Neutrophil (primary cell): ENCODE results near the gene SUPT3H.

ENCODE experiments used
- H3K27ac ChIP-seq: fragments of 200-600 bp; sonication (generic); 2 replicates; pipeline ENCODE4 v1.5.1; 2016; ENCODE audit warnings: mild to moderate bottlenecking, moderate library complexity
- H3K27me3 ChIP-seq: fragments of 200-600 bp; sonication (generic); 2 replicates; pipeline ENCODE4 v1.6.0; 2016; ENCODE audit warnings: mild to moderate bottlenecking
- H3K36me3 ChIP-seq: fragments of 200-600 bp; sonication (generic); 2 replicates; pipeline ENCODE4 v1.5.1; 2017
- H3K4me1 ChIP-seq, 2 experiments: fragments of 200-600 bp in 1 of 2; sonication (generic) in 1 of 2; 1 replicate in 1 of 2; 2 replicates in 1 of 2; pipeline versions ENCODE4 v1.5.1 to v1.6.1; 2013 to 2016; ENCODE audit warnings: low read depth in 1 of 2, low read length in 1 of 2, mild to moderate bottlenecking in 1 of 2, moderate library complexity in 1 of 2; ENCODE audit not compliant: control insufficient read depth in 1 of 2, insufficient read depth in 1 of 2
- H3K4me3 ChIP-seq, 2 experiments: fragments of 200-600 bp in 1 of 2; sonication (generic) in 1 of 2; 1 replicate in 1 of 2; 2 replicates in 1 of 2; pipeline ENCODE4 v1.5.1; 2013 to 2016; ENCODE audit warnings: low read depth in 1 of 2, low read length in 1 of 2, mild to moderate bottlenecking in 1 of 2, moderate library complexity in 1 of 2
- H3K9me3 ChIP-seq: fragments of 200-600 bp; sonication (generic); 2 replicates; pipeline ENCODE4 v1.5.1; 2016
- CTCF ChIP-seq: fragments of 200-600 bp; sonication (generic); IDR thresholded peaks from 2 replicates; pipeline ENCODE4 v1.5.1; 2016; ENCODE audit warnings: antibody characterized with exemption

SUPT3H gene

DNA sequence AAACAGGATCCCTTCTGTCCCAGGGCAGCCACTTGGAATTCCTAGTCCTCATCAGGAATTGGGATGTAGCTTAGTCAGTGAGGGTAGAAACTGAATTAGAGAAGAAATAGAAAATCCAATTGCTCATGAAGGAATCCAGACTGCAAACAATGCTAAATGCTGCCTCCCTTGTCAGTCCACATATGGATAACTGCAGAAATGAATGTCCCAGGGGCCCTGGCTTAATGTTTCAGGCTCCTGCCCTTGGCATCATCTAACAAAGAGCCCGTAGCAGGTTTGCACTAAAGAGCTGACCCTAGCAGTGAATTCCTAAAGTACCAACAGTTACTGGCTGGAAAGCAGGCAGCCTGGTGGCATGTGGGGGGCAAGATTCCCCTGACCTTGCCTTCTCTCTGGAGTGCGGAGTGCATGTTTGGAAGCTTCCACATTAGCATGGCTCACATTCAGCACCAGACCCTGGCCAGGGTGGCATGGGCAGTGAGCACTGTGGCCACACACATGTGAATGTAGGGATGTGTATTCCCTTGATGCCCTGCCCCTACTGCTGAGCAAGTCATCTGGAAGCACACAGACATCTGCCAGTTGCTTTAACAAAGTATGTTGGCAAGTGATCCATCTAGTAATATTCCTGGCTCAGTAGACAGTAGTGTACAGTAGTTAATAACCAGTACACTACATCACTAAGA is 595.7 kb downstream of the SUPT3H start:
- Histone ChIP-seq H3K27ac (no peak overlapping the region), H3K27me3 (no peaks in the 10 kb centered on the region), H3K4me1 (no peaks in the 10 kb centered on the region), H3K9me3 (no peaks in the 10 kb centered on the region), H3K4me3 (no peak overlapping the region), H3K36me3 (no peaks in the 10 kb centered on the region)
- TF ChIP-seq CTCF = no peak

- no peak for TF ChIP-seq CTCF
- Histone ChIP-seq H3K9me3 (no peaks in the 10 kb centered on the region), H3K36me3 (no peaks in the 10 kb centered on the region), H3K4me1 (no peaks in the 10 kb centered on the region), H3K4me3 (no peak overlapping the region), H3K27me3 (no peaks in the 10 kb centered on the region), H3K27ac (no peak overlapping the region)
Measured at GRCh38 chr6:44780161-44780560, 597.6 kb downstream of the SUPT3H start.

DNA sequence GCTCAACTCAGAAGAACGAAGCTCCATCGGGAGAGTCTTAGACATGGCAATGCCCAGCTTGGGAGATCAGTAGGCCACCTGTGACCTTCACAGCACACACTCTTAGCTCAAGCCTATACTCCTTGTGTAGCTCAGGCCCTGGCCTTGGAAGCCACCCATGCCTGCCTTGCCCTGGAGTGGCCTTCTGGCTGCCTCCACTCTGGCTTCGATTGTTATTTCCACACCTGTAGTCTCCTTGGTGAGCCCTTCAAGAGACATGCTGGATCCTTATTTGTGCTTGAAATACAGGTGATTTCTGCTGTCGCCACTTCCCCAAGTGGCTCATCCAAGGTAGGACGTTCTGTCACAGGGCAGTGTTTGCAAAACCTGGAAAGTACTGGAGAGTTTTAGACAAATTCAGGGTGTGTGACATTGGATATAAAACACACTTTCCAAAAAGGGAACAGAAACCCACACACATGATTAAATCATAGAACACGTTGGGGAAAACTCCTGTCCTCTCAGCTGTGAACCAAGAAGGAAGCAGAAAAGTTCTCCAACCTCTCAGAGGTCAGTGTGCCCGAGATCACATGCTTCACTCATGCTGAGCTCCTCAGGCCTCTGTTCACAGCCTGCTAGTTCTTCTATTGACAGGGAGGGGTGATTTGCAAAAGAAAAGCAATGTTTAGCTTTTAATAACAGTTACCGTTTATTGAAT is 598.5 kb downstream of the SUPT3H start:
- Histone ChIP-seq H3K27ac (no peak overlapping the region), H3K4me3 (no peak overlapping the region), H3K36me3 (no peaks in the 10 kb centered on the region), H3K9me3 (no peaks in the 10 kb centered on the region), H3K27me3 (no peaks in the 10 kb centered on the region), H3K4me1 (no peaks in the 10 kb centered on the region)
- TF ChIP-seq CTCF = no peak
